Measurements from ENCODE around the gene PPP1R13L. TPM values are rescaled to one million over a fixed set of nuclear protein-coding genes. Genes with fewer than 3 reads are reported as not detected.
"Not testable (repeated sequence)": the region's sequence is repeated elsewhere in the genome, so short reads cannot be mapped to it uniquely, and the experiment has no call there.

Gene PPP1R13L
- total RNA-seq, 4 donors from 2014 or later, result 4.1 to 16.8 (median 9.5) TPM

GRCh38 chr19:45413497-45413896 is 8.6 kb upstream of the PPP1R13L start:
- Histone ChIP-seq H3K27ac (replicated peaks in 1 of 4) (no peak overlapping the region), H3K9me3 (no peaks in the 10 kb centered on the region), H3K4me1 (peaks cover 10 to 18% (median 15%) of the 10 kb centered on the region in 4 donors), H3K36me3 (peaks cover 12 to 81% (median 60%) of the 10 kb centered on the region in 4 donors), H3K4me3 (no peak overlapping the region), H3K27me3 (no peaks in the 10 kb centered on the region)
- WGBS, result 87% methylated on average over 6 of the region's 6 CpGs
- TF ChIP-seq POLR2AphosphoS5 (IDR thresholded peaks at IDR 0.05) (no peak), POLR2A (IDR thresholded peaks at IDR 0.05; ENCODE audit: low read depth) (no peak), EP300 (IDR thresholded peaks at IDR 0.05) (no peak)
- TF ChIP-seq, protein P1, sequence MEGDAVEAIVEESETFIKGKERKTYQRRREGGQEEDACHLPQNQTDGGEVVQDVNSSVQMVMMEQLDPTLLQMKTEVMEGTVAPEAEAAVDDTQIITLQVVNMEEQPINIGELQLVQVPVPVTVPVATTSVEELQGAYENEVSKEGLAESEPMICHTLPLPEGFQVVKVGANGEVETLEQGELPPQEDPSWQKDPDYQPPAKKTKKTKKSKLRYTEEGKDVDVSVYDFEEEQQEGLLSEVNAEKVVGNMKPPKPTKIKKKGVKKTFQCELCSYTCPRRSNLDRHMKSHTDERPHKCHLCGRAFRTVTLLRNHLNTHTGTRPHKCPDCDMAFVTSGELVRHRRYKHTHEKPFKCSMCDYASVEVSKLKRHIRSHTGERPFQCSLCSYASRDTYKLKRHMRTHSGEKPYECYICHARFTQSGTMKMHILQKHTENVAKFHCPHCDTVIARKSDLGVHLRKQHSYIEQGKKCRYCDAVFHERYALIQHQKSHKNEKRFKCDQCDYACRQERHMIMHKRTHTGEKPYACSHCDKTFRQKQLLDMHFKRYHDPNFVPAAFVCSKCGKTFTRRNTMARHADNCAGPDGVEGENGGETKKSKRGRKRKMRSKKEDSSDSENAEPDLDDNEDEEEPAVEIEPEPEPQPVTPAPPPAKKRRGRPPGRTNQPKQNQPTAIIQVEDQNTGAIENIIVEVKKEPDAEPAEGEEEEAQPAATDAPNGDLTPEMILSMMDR (IDR thresholded peaks at IDR 0.05), result no peak
- intact Hi-C loops (cut with DNase I), result no loop called here
- no peak for DNase-seq (ENCODE audit: extremely low spot score)

DNA sequence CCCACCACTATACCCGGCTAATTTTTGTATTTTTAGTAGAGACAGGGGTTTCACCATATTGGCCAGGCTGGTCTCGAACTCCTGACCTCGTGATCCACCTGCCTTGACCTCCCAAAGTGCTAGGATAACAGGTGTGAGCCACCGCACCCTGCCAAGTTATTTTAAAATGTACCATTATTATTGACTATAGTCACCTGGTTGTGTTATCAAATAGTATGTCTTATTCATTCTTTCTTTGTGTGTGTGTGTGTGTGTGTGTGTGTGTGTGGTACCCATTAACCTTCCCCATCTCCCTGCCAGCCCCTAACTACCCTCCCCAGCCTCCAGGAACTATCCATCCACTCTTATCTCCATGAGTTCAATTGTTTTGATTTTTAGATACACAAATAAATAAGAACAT is 5.5 kb upstream of the PPP1R13L start:
- H3K36me3 ChIP-seq, result peaks cover 12 to 49% (median 31%) of the 10 kb centered on the region in 4 donors
- H3K4me3 ChIP-seq; H3K27ac ChIP-seq (replicated peaks in 1 of 4); intact Hi-C loops (cut with DNase I); H3K27me3 ChIP-seq; H3K9me3 ChIP-seq; DNase-seq (ENCODE audit: extremely low spot score): not testable (repeated sequence)
- peaks cover 12 to 19% (median 16%) of the 10 kb centered on the region in 4 donors for H3K4me1 ChIP-seq
- WGBS, result 98% methylated on average over 4 of the region's 4 CpGs

- Histone ChIP-seq H3K27me3 (peaks cover 0 to 7% (median 4%) of the 10 kb centered on the region in 4 donors), H3K4me1 (peaks cover 12 to 27% (median 23%) of the 10 kb centered on the region in 4 donors), H3K36me3 (peaks cover 12 to 43% (median 26%) of the 10 kb centered on the region in 4 donors), H3K27ac (replicated peaks in 1 of 4) (no peak overlapping the region), H3K9me3 (no peaks in the 10 kb centered on the region), H3K4me3 (no peak overlapping the region)
- no peak for TF ChIP-seq POLR2AphosphoS5 (IDR thresholded peaks at IDR 0.05)
- TF ChIP-seq, protein P1 (IDR thresholded peaks at IDR 0.05), result no peak
- TF ChIP-seq EP300 (IDR thresholded peaks at IDR 0.05), result no peak
- TF ChIP-seq POLR2A (IDR thresholded peaks at IDR 0.05; ENCODE audit: low read depth), result no peak
- DNase-seq (ENCODE audit: extremely low spot score), result no peak
- 41% methylated on average over 4 of the region's 4 CpGs for WGBS
- intact Hi-C loops (cut with DNase I), result no loop called here
Observed at GRCh38 chr19:45409557-45409920, 4.7 kb upstream of the PPP1R13L start.

- no peak for DNase-seq (ENCODE audit: extremely low spot score)
- intact Hi-C loops (cut with DNase I), result no loop called here
- no peak overlapping the region for H3K4me3 ChIP-seq
- WGBS, result 85% methylated on average over 15 of the region's 15 CpGs
- no peak for TF ChIP-seq POLR2A (IDR thresholded peaks at IDR 0.05; ENCODE audit: low read depth)
- TF ChIP-seq, protein P1 (IDR thresholded peaks at IDR 0.05), result no peak
- TF ChIP-seq EP300 (IDR thresholded peaks at IDR 0.05), result no peak
- no peak for TF ChIP-seq POLR2AphosphoS5 (IDR thresholded peaks at IDR 0.05)
- H3K27ac ChIP-seq (replicated peaks in 1 of 4), result no peak overlapping the region
- H3K9me3 ChIP-seq, result no peaks in the 10 kb centered on the region
- H3K27me3 ChIP-seq, result peaks cover 0 to 12% (median 7%) of the 10 kb centered on the region in 4 donors
- peaks cover 12 to 37% (median 21%) of the 10 kb centered on the region in 4 donors for H3K36me3 ChIP-seq
- H3K4me1 ChIP-seq, result peaks cover 15 to 33% (median 28%) of the 10 kb centered on the region in 4 donors
Observed at GRCh38 chr19:45408830-45409556, 4.1 kb upstream of the PPP1R13L start.

- Histone ChIP-seq H3K9me3 (no peaks in the 10 kb centered on the region), H3K27ac (replicated peaks in 1 of 4) (no peak overlapping the region), H3K4me3 (no peak overlapping the region), H3K4me1 (peaks cover 21 to 40% (median 36%) of the 10 kb centered on the region in 4 donors), H3K36me3 (peaks cover 3 to 29% (median 12%) of the 10 kb centered on the region in 4 donors), H3K27me3 (peaks cover 0 to 21% (median 9%) of the 10 kb centered on the region in 4 donors)
- intact Hi-C loops (cut with DNase I), result no loop called here
- DNase-seq (ENCODE audit: extremely low spot score), result no peak
- 88% methylated on average over 7 of the region's 8 CpGs for WGBS
- TF ChIP-seq POLR2A (IDR thresholded peaks at IDR 0.05; ENCODE audit: low read depth), result no peak
Observed at GRCh38 chr19:45408121-45408520, 3.3 kb upstream of the PPP1R13L start.

- peaks cover 25 to 45% (median 40%) of the 10 kb centered on the region in 4 donors for H3K4me1 ChIP-seq
Observed at GRCh38 chr19:45407585-45407984, 2.7 kb upstream of the PPP1R13L start.

More at GRCh38 chr19:45407585-45407984, 2.7 kb upstream of the PPP1R13L start:
- WGBS, result 79% methylated on average over 5 of the region's 5 CpGs
- DNase-seq (ENCODE audit: extremely low spot score); H3K9me3 ChIP-seq; intact Hi-C loops (cut with DNase I); H3K27ac ChIP-seq (replicated peaks in 1 of 4); H3K4me3 ChIP-seq: not testable (repeated sequence)
- Histone ChIP-seq H3K36me3 (peaks cover 0 to 23% (median 7%) of the 10 kb centered on the region in 4 donors), H3K27me3 (peaks cover 0 to 21% (median 9%) of the 10 kb centered on the region in 4 donors)

All from esophagus muscularis mucosa (tissue), 4 donors.